ENCODE measurements around the gene SNX24.

The SNX24 gene

GRCh38 chr5:123037104-123037418, 191.6 kb downstream of the SNX24 start:
- H3F3A ChIP-seq (ENCODE audit: insufficient read depth), result no peaks in the 10 kb centered on the region
- no peak overlapping the region for H2AFZ ChIP-seq (ENCODE audit: low read depth, low read length, severe bottlenecking)
- H3K27ac ChIP-seq (ENCODE audit: low read depth, low read length), result no peak overlapping the region
- no peaks in the 10 kb centered on the region for H3K36me3 ChIP-seq (ENCODE audit: low read length)
- no peaks in the 10 kb centered on the region for H3K79me2 ChIP-seq (ENCODE audit: insufficient read depth, low read length)
- H4K20me1 ChIP-seq (ENCODE audit: low read depth, low read length), result no peaks in the 10 kb centered on the region
- no peak overlapping the region for H3K4me3 ChIP-seq (ENCODE audit: insufficient read depth, low read length, poor library complexity, severe bottlenecking)
- H3K4me2 ChIP-seq (ENCODE audit: low read depth, low read length, poor library complexity, severe bottlenecking), result no peak overlapping the region
- TF ChIP-seq CTCF (IDR thresholded peaks at IDR 0.05; ENCODE audit: insufficient read depth, low read length, poor library complexity, severe bottlenecking) (no peak), EZH2phosphoT487 (conservative IDR thresholded peaks at IDR 0.05; ENCODE audit: low read length) (no peak)
- H3K9ac ChIP-seq (ENCODE audit: low read length), result no peak overlapping the region
- H3K27me3 ChIP-seq (ENCODE audit: low read length), result no peaks in the 10 kb centered on the region
- no peaks in the 10 kb centered on the region for H3K9me2 ChIP-seq (replicated peaks; ENCODE audit: insufficient read depth, low read length)
- no peaks in the 10 kb centered on the region for H3K9me3 ChIP-seq (ENCODE audit: insufficient read depth, low read length)

- H3K36me3 ChIP-seq (ENCODE audit: low read length), result no peaks in the 10 kb centered on the region
- no peaks in the 10 kb centered on the region for H3K9me3 ChIP-seq (ENCODE audit: insufficient read depth, low read length)
- no peak overlapping the region for H3K4me3 ChIP-seq (ENCODE audit: insufficient read depth, low read length, poor library complexity, severe bottlenecking)
- no peaks in the 10 kb centered on the region for H3F3A ChIP-seq (ENCODE audit: insufficient read depth)
- TF ChIP-seq EZH2phosphoT487 (conservative IDR thresholded peaks at IDR 0.05; ENCODE audit: low read length) (no peak), CTCF (IDR thresholded peaks at IDR 0.05; ENCODE audit: insufficient read depth, low read length, poor library complexity, severe bottlenecking) (no peak)
- no peak overlapping the region for H3K27ac ChIP-seq (ENCODE audit: low read depth, low read length)
- no peaks in the 10 kb centered on the region for H3K9me2 ChIP-seq (replicated peaks; ENCODE audit: insufficient read depth, low read length)
- no peaks in the 10 kb centered on the region for H3K27me3 ChIP-seq (ENCODE audit: low read length)
- no peaks in the 10 kb centered on the region for H3K79me2 ChIP-seq (ENCODE audit: insufficient read depth, low read length)
- no peak overlapping the region for H3K9ac ChIP-seq (ENCODE audit: low read length)
- no peak overlapping the region for H3K4me2 ChIP-seq (ENCODE audit: low read depth, low read length, poor library complexity, severe bottlenecking)
- H2AFZ ChIP-seq (ENCODE audit: low read depth, low read length, severe bottlenecking), result no peak overlapping the region
- H4K20me1 ChIP-seq (ENCODE audit: low read depth, low read length), result no peaks in the 10 kb centered on the region
Observed at GRCh38 chr5:123039673-123040072, 194.3 kb downstream of the SNX24 start.

- Histone ChIP-seq H3K27me3 (ENCODE audit: low read length) (no peaks in the 10 kb centered on the region), H4K20me1 (ENCODE audit: low read depth, low read length) (no peaks in the 10 kb centered on the region), H3K4me2 (ENCODE audit: low read depth, low read length, poor library complexity, severe bottlenecking) (no peak overlapping the region), H2AFZ (ENCODE audit: low read depth, low read length, severe bottlenecking) (no peak overlapping the region), H3F3A (ENCODE audit: insufficient read depth) (no peaks in the 10 kb centered on the region), H3K4me3 (ENCODE audit: insufficient read depth, low read length, poor library complexity, severe bottlenecking) (no peak overlapping the region), H3K36me3 (ENCODE audit: low read length) (no peaks in the 10 kb centered on the region), H3K79me2 (ENCODE audit: insufficient read depth, low read length) (no peaks in the 10 kb centered on the region), H3K9me3 (ENCODE audit: insufficient read depth, low read length) (no peaks in the 10 kb centered on the region), H3K9me2 (replicated peaks; ENCODE audit: insufficient read depth, low read length) (no peaks in the 10 kb centered on the region), H3K9ac (ENCODE audit: low read length) (no peak overlapping the region), H3K27ac (ENCODE audit: low read depth, low read length) (no peak overlapping the region)
- TF ChIP-seq CTCF (IDR thresholded peaks at IDR 0.05; ENCODE audit: insufficient read depth, low read length, poor library complexity, severe bottlenecking) (no peak), EZH2phosphoT487 (conservative IDR thresholded peaks at IDR 0.05; ENCODE audit: low read length) (no peak)
Observed at GRCh38 chr5:123044926-123045617, 199.7 kb downstream of the SNX24 start.

All from SU-DHL-6 (cell line).